Spleen (tissue), 11 donors: ENCODE data around the gene ITSN1. TPM values are rescaled to one million over a fixed set of nuclear protein-coding genes. Genes with fewer than 3 reads are reported as not detected.

ENCODE experiments used
- DNase-seq: peaks from one replicate; pipeline ENCODE4 v3.0.0-alpha.2; 2020
- H3K27ac ChIP-seq, 8 donors: fragments of 200-600 bp; sonication (generic) in 7 of 8; 1 replicate in 4 of 8; 2 replicates in 4 of 8; pipeline versions ENCODE4 v1.5.0 to v1.8.0; 2016 to 2021; ENCODE audit warnings: inconsistent platforms in 4 of 8, mild to moderate bottlenecking in 4 of 8, moderate library complexity in 1 of 8
- H3K27me3 ChIP-seq, 7 donors: fragments of 200-600 bp; sonication (generic) in 6 of 7; replicated peaks in 1 of 7; 1 replicate in 4 of 7; 2 replicates in 3 of 7; pipeline versions ENCODE4 v1.5.0 to v1.8.0; 2016 to 2021; ENCODE audit warnings: inconsistent platforms in 3 of 7, mild to moderate bottlenecking in 1 of 7
- H3K36me3 ChIP-seq, 6 donors: fragments of 200-600 bp; sonication (generic) in 5 of 6; 1 replicate in 4 of 6; 2 replicates in 2 of 6; pipeline versions ENCODE4 v1.5.0 to v1.8.0; 2016 to 2021; ENCODE audit warnings: inconsistent platforms in 2 of 6
- H3K4me1 ChIP-seq, 6 donors: fragments of 200-600 bp; sonication (generic) in 5 of 6; 1 replicate in 3 of 6; 2 replicates in 3 of 6; pipeline versions ENCODE4 v1.5.0 to v1.8.0; 2016 to 2021; ENCODE audit warnings: inconsistent platforms in 3 of 6
- H3K4me3 ChIP-seq, 8 donors: fragments of 200-600 bp; sonication (generic) in 7 of 8; 1 replicate in 4 of 8; 2 replicates in 4 of 8; pipeline versions ENCODE4 v1.5.0 to v1.8.0; 2016 to 2021; ENCODE audit warnings: inconsistent platforms in 4 of 8, mild to moderate bottlenecking in 4 of 8, moderate library complexity in 2 of 8
- H3K9me3 ChIP-seq, 8 donors: fragments of 200-600 bp; sonication (generic) in 7 of 8; 1 replicate in 4 of 8; 2 replicates in 4 of 8; pipeline versions ENCODE4 v1.5.0 to v1.8.0; 2016 to 2021; ENCODE audit warnings: inconsistent platforms in 4 of 8
- POLR2A ChIP-seq, 3 donors: fragments of 450-650 bp; IDR thresholded peaks; one replicate each; pipeline ENCODE4 v1.5.1; 2017; ENCODE audit warnings: antibody characterized with exemption in 3 of 3, mild to moderate bottlenecking in 1 of 3
- POLR2AphosphoS5 ChIP-seq, 3 donors: sonication (generic); formaldehyde crosslinking; IDR thresholded peaks; one replicate each; pipeline ENCODE4 v1.5.1; 2017; ENCODE audit warnings: antibody characterized with exemption in 3 of 3
- WGBS, 5 donors: extraction: QIAGEN DNeasy Blood & Tissue Kit in 3 of 5; methylation state at CpG; one replicate each; pipeline versions ENCODE4 v1.1.5 to v1.1.7; 2013 to 2018; 5-methylcytosine and 5-hydroxymethylcytosine counted together
- intact Hi-C: fragments of 100-400 bp; cut with DNase I; formaldehyde crosslinking; loops from one replicate; pipeline ENCODE4 v1.15.0; 2023; ENCODE audit warnings: low total_unique reads
- polyA plus RNA-seq, 3 donors: library from polyadenylated mRNA; stranded (reverse); fragments of 200-250 nt; gene quantifications; one replicate each; pipeline ENCODE4 v1.2.1, GENCODE V29; 2013
- total RNA-seq, 7 donors: library from RNA; depleted of rRNA in 3 of 7; stranded (reverse); fragments of >200 nt in 3 of 7; fragmentation: NEBNext Ultra II Directional in 4 of 7; extraction: Animal tissue kit (Norgen Biotek cat#: 25700) in 4 of 7; gene quantifications; one replicate each; pipeline versions ENCODE4 v1.1.0 to v1.2.1, GENCODE V29; 2016 to 2021
- TF ChIP-seq, protein P1 (sequence below), 11 experiments: fragments of 200-600 bp in 7 of 11; fragments of 450-650 bp in 4 of 11; sonication (generic) in 4 of 11; IDR thresholded peaks in 8 of 11; conservative IDR thresholded peaks in 3 of 11; 1 replicate in 7 of 11; 2 replicates in 4 of 11; pipeline versions ENCODE4 v1.4.0 to v1.8.0; 2016 to 2021; ENCODE audit warnings: antibody characterized with exemption in 11 of 11, inconsistent platforms in 4 of 11, mild to moderate bottlenecking in 1 of 11
- donor health status: healthy with polysubstance abuse.
- donor health status: DM: no; HTN: no; CAD: no; lungs with moderate emphysema.
- donor health status: DM: no; HTN: no; CAD: no.
- donor health status: Bipolar disorder and iron deficiency.
- donor health status: healthy.
- donor health status: DM: no; HTN: no; CAD: no.
- donor health status: DM: yes; HTN: yes; CAD: no.

Gene ITSN1
- total and polyA plus RNA-seq, 10 donors: 4.1 to 89.0 (median 42.6) TPM

DNA sequence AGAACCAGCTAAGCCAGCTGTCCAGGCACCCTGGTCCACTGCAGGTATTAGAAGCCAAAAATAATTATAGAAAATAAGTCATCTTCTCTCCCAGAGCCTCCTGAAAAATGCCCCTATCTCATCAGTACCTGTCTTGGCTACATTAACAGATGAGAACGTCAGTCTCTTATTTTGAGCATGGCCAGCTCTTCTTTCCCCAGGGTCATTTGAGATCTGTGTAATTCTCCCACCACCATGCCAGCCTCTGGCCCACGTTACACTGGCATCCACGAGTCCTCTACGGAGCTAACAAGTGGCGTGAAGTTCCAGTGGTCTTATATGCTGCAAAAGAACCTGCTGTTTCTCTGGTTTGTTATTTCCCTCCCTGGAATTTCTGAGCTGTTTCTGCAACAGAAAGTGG is 155.3 kb downstream of the ITSN1 start:
- intact Hi-C loops: no loop called here
- WGBS, 5 donors: 87 to 96% (median 93%) methylated on average over 5 of the region's 5 CpGs
- no peak overlapping the region for H3K27ac ChIP-seq
- no peak for DNase-seq
- no peak overlapping the region for H3K4me3 ChIP-seq
- no peaks in the 10 kb centered on the region for H3K27me3 ChIP-seq
- H3K4me1 ChIP-seq: no peaks in the 10 kb centered on the region
- H3K9me3 ChIP-seq: no peaks in the 10 kb centered on the region
- H3K36me3 ChIP-seq: peaks cover 0 to 56% (median 10%) of the 10 kb centered on the region in 6 donors
- TF ChIP-seq POLR2A (IDR thresholded peaks at IDR 0.05): no peak
- TF ChIP-seq, protein P1, sequence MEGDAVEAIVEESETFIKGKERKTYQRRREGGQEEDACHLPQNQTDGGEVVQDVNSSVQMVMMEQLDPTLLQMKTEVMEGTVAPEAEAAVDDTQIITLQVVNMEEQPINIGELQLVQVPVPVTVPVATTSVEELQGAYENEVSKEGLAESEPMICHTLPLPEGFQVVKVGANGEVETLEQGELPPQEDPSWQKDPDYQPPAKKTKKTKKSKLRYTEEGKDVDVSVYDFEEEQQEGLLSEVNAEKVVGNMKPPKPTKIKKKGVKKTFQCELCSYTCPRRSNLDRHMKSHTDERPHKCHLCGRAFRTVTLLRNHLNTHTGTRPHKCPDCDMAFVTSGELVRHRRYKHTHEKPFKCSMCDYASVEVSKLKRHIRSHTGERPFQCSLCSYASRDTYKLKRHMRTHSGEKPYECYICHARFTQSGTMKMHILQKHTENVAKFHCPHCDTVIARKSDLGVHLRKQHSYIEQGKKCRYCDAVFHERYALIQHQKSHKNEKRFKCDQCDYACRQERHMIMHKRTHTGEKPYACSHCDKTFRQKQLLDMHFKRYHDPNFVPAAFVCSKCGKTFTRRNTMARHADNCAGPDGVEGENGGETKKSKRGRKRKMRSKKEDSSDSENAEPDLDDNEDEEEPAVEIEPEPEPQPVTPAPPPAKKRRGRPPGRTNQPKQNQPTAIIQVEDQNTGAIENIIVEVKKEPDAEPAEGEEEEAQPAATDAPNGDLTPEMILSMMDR (IDR thresholded peaks at IDR 0.05 in 8 of 11, conservative IDR thresholded peaks at IDR 0.05 in 3 of 11): no peak
- TF ChIP-seq POLR2AphosphoS5 (IDR thresholded peaks at IDR 0.05): no peak

DNA sequence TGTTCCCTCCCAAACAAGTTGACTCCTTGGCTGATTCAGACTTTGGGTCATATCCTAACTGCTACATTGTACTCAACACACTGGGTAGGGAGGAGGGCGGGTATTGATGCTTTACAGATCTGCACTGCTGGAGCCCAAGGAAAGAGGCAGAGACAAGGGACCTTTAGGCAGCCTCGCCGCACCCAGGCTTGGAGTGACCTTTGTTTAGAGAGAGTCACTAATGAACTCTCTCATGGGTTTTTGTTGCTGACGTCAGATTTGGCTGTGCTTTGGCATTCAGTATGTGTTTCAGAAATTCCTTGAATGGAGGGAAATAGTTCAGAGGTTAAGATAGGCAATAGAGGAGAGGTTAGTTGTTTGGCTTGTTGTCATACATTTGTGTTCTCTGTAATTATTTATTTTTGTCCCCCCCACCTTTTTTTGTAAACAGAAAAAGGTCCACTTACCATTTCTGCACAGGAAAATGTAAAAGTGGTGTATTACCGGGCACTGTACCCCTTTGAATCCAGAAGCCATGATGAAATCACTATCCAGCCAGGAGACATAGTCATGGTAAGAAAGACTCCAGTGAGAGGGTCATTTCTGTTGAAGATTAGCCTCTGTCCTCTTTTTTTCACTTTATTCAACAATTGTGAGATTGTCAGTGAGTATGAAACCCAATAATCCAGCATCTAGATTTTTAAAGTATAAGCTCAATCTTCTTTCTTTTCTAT is 157.2 kb downstream of the ITSN1 start:
- Histone ChIP-seq H3K27ac (no peak overlapping the region), H3K4me1 (peaks cover 0 to 8% (median 0%) of the 10 kb centered on the region in 6 donors), H3K36me3 (peaks cover 0 to 49% (median 8%) of the 10 kb centered on the region in 6 donors), H3K9me3 (no peaks in the 10 kb centered on the region), H3K4me3 (no peak overlapping the region), H3K27me3 (no peaks in the 10 kb centered on the region)
- intact Hi-C loops: no loop called here
- TF ChIP-seq, protein P1 (IDR thresholded peaks at IDR 0.05 in 8 of 11, conservative IDR thresholded peaks at IDR 0.05 in 3 of 11): no peak
- no peak for TF ChIP-seq POLR2A (IDR thresholded peaks at IDR 0.05)
- TF ChIP-seq POLR2AphosphoS5 (IDR thresholded peaks at IDR 0.05): no peak
- DNase-seq: no peak
- WGBS, 5 donors: 85 to 95% (median 92%) methylated on average over 5 of the region's 5 CpGs

DNA sequence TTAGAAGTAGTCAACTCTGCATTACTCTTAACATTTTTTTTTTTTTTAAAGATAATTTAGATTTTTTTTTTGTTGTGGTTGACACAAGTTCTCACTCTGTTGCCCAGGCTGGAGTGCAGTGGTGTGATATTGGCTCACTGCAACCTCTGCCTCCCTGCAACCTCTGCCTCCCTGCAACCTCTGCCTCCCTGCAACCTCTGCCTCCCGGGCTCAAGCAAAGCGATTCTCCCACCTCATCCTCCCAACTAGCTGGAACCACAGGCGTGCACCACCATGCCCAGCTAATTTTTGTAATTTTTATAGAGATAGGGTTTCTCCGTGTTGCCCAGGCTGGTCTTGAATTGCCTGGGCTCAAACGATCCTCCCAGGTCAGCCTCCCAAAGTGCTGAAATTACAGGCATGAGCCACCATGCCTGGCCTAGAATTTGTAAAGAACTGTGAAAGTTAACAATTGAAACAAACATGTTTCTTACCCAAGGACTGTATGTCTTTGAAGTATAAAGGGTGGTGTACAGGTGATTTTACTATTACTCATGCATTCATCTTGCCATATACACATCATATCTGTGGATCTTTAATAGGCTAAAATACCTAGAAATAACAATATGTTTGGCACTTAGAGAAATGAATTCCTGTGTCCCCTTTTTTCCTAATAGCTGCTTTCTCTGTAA is 158.6 kb downstream of the ITSN1 start:
- Histone ChIP-seq H3K36me3 (peaks cover 0 to 36% (median 8%) of the 10 kb centered on the region in 6 donors), H3K27ac (no peak overlapping the region), H3K4me1 (peaks cover 0 to 8% (median 0%) of the 10 kb centered on the region in 6 donors), H3K27me3 (no peaks in the 10 kb centered on the region), H3K9me3 (no peaks in the 10 kb centered on the region), H3K4me3 (no peak overlapping the region)
- 86 to 95% (median 93%) methylated on average over 5 of the region's 5 CpGs for WGBS, 5 donors
- TF ChIP-seq POLR2A (IDR thresholded peaks at IDR 0.05) (no peak), POLR2AphosphoS5 (IDR thresholded peaks at IDR 0.05) (no peak)
- TF ChIP-seq, protein P1 (IDR thresholded peaks at IDR 0.05 in 8 of 11, conservative IDR thresholded peaks at IDR 0.05 in 3 of 11): no peak
- intact Hi-C loops: no loop called here
- DNase-seq: no peak
